Activated T-cell treated with anti-CD3 and anti-CD28 coated beads for 48 hours (primary cell): ENCODE data around the gene BLM.
A peak's percentile ranks its signal among the peaks of the same experiment; 100 is the strongest.
"Not testable (repeated sequence)": the region's sequence is repeated elsewhere in the genome, so short reads cannot be mapped to it uniquely, and the experiment has no call there.

ENCODE experiments used
- DNase-seq: peaks from one replicate; pipeline ENCODE4 v3.0.0-alpha.2; 2020; ENCODE audit warnings: low read depth

The BLM gene

DNA sequence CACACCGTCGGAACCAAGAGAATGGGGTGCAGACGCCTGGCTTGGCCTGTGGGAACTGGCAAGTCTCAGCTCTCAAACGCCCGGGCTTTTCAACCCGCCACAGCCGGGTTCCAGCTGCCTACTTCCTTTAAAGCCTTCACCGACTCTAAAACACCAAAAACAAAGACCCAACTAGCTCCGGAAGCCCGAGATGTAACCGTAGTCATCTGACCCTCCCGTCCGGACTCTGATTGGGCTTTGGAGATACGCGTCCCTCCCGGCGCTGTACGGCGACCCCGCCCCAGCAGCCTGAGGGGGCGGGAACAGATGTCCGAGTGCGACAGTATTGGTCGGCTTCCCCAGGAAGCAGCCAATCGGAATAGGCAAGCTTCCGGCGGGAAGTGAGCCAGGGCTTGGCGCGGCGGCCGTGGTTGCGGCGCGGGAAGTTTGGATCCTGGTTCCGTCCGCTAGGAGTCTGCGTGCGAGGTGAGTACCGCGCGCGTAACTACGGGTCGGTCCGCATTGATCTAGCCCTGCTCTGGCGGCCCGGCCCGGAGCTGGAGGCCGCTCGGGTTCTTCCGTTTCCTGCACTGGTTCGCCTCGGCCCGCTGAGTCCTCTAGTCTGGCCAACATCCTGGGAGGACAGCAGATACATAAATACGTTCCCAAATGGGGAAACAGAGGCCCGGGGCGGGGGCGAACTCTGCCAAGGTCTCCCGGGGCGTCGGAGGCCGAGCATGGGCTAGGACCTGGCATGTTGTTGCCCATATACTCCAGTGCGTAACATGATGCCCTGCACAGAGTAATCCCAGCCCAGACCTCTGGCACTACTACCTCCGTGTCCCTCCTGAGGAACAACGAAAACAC, at the start of gene BLM:
TSS of gene BLM (plus strand) at position 371 of the 846 bp plus-strand sequence. CDS start 30,047 bp downstream, outside the sequence.
- peak; percentile 92 for DNase-seq

DNA sequence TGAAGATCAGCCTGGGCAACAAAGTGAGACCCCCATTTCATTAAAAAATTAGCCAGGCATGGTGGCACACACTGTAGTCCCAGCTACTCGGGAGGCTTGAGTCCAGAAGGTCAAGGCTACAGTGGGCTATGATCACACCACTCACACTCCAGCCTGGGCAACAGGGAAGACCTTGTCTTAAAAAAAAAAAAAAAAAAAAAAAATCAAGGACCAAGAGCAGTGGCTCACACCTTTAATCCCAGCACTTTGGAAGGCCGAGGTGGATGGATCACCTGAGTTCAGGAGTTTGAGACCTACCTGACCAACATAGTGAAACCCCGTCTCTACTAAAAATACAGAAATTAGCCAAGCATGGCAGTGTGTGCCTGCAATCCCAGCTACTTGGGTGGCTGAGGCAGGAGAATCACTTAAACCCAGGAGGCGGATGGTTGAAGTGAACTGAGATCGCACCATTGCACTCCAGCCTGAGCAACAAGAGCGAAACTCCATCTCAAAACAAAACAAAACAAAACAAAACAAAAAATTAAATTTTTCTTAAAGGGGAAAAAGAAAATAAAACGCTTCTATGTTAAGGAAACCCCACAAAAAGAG, 49.3 kb upstream of the BLM start:
- not testable (repeated sequence) for DNase-seq

DNA sequence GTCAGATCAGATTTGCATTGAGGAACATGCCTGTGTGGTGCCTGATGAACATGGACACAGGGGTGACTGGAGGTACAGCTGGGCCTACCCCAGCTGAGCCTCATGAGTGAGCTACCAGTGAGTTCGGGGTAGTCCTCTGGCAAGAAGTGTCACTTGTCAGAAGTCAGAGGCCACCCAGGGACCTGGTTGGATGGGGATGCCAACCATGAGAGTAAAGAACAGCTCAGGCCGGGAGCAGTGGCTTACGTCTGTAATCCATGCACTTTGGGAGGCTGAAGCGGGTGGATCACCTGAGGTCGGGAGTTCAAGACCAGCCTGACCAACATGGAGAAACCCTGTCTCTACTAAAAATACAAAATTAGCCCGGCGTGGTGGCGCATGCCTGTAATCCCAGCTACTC, 46.5 kb upstream of the BLM start:
- DNase-seq: not testable (repeated sequence)

DNA sequence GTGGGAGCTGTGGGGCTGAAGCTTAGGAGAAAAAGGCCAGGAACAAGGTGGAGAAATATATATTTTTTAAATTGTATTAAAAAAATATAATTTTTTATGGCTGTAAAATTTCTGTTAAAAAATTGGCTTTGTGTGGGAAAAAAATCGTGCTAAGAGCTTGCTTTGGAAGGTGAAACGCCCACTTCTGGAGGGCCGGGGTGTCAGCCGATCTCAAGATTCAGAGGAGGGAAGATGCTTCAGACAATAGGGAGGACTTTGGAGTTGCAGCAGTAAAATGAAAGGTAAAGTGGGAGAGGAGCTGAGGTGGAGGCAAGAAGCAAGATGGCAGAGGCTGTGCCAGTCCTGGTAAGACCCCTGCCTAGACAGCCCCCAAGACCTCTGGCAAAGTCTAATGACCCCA, 45.9 kb upstream of the BLM start:
- no peak for DNase-seq

DNA sequence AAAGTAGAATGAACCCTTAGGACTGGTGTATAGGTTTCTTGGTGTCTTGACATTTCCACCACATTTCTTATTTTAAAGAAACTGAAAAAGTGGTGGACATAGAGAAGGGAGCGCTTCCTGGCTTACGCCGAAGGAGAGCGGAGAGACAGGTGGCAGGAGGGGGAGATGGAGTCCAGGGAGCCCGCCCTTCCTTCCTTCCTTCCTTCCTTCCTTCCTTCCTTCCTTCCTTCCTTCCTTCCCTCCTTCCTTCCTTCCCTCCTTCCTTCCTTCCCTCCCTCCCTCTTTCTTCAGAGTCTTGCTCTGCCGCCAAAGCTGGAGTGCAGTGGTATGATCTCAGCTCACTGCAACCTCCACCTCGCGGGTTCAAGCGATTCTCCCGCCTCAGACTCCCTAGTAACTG, 43.8 kb upstream of the BLM start:
- not testable (repeated sequence) for DNase-seq

DNA sequence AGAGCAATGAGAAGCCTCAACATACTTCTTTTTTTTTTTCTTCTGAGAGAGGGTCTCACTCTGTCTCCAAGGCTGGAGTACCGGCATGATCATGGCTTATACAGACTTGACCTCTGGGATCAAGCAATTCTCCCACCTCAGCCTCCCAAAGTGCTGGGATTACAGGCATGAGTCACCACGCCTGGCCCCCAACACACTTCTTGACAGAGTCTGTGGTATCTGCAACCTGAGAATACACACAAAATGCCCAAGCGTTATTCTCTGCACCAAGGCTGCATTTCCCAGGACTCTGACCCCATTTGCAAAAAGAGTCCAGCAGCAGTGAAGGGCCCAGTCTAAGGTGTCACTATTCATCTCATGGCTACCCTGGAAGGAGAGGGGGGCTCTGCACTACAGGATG, 42.7 kb upstream of the BLM start:
- no peak for DNase-seq

DNA sequence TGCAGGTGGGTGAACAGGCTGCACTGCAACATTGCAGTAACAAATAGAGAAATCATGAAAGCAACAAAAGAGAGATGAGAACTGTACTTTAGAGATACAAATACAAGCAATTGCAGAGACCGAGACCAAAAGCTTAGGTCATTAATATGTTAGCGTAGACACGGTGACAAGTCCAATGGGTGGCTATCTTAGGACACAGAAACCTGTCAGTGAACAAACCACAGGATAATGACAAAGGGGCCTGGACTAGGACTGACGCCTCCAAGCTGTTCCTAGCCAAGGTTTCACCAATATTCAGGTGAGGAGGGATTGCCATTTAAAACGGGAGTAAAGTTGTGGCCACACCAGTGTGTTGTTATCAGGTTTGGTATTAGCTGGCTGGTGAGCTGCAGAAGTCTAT, 41.7 kb upstream of the BLM start:
- DNase-seq: no peak

DNA sequence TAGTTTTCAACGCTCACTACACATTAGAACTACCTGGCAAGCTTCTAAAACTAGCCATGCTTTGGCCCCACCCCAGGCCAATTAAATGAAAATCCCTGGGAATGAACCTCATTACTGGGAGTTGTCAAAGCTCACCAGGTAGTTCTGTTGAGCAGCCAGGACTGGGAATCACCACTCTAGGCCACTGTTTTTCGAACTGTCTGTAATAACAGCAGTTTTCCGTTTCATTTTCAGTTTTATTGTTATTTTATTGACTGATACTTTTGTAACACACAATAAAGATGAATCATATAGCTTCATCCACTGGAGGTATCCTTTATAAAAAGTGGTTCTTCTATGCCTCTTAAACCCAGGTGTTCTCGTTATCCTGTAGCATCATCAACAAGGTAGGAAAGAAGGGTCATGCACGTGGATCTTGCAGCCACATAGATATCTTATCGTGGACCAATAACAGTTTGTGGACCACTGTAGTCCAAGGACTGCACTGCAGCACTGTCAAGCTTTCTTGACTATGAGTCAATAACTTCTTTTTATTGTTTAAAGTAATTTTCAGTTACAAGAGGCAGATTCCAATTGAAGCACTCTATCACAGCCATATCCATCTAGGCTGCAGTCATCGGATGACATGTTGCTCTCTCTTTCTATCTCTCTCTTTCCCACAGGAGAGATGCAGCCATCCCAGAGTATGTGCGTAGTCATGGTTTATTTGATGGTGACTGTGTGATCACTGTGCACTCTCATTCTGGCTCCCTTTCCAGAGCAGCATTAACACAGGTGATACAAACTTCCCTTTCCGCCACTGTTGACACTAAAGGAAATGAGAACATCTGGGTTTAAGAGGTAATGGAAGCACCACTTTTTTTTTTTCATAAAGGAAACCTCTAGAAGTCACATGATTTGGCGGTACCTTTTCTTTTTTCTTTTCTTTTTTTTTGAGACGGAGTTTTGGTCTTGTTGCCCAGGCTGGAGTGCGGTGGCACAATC, 39.0 kb upstream of the BLM start:
- no peak for DNase-seq

DNA sequence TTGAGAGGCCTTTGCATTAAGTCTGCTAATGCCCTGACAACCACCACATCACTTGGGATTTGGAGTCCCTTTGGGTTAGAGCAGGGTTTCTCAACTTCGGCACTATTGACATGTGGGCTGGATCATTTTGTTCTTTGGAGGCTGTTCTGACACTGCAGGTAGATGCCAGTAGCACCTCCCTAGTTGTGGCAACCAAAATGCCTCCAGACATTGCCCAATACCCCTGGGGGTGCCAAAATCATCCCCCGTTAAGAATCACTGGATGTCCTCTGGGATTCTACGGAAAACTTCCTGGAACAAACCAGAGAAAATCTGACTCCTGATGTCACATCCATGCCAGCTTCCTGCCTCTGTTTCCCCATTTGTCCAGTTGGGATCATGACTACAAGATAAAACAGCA, 37.2 kb upstream of the BLM start:
- DNase-seq: no peak

DNA sequence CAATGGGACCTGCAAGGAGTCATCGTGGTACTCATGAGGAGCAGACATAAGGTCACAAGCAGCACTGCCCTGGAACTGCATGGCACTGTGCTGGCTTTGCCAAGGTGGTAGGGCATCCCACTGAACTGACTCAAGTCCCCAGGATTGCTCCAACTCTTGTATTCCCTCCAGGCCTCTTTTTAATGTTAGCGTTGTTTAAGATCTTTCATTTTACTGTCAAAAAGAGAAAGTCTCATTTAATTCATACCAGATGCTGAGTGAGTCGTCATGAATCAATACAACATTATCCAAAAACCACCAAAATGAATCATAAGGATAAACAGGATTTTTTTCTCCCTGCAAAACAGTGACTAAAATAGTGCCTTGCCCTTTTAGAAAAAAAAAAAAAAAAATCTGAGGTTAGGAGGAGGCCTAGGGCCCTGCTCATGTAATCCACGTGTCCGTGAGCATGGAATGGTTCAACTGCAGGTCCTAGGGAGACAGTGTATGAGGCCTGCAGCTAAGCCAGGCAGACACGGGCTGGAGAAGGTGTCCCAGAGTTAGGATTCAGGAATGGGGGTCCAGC, 36.7 kb upstream of the BLM start:
- no peak for DNase-seq

DNA sequence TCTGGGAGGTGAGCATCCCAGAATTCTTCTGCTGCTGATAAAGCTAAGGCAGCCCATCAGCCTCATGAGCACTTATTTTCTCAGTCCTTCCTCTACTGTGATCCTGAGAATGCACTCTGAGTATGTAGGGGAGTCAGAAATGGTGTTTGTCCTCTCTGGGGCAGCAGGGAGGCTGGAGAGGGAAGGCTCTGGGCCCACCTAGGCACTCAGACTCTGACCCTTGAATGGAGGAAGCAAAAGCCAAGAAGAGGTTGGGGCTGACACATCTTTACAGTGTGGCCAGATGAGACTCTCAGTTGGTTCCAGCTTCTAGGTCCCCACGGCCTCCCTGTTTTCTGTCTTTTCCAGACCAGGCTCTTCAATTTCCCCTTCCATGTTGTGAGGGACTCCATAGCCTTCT, 36.1 kb upstream of the BLM start:
- DNase-seq: no peak

DNA sequence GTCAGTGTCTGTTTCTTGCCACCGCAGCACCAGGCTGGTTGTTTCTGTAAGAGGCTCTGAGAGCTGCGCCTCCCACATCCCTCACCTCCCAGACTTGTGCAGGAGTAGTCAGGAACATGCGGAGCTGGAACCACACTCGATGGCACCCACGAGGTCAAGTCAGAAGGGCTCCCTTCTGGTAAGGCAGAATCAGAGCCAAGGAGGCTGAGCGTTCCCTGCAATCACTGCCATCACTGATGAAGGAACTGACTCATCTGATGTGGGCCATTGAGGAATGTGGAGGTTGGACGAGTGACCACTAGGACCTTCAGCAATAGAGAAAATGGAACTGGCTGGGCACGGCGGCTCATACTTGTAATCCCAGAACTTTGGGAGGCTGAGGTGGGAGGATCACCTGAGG, 35.7 kb upstream of the BLM start:
- DNase-seq: no peak

DNA sequence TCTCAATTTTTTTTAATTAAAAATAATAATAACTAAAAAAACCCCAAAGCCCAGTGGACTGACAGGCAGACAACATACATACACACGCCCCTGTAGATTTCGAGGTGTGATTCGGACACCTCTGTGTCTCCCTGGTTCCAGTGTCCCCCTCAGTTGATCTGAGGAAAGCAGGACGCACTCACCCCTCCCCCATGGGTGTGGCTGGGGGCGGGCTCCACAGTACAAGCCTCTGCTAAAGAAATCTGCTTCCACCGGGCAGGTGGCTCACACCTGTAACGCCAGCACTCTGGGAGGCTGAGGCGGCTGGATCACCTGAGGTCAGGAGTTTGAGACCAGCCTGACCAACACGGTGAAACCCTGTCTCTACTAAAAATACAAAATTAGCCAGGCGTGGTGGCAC, 33.8 kb upstream of the BLM start:
- DNase-seq: no peak

DNA sequence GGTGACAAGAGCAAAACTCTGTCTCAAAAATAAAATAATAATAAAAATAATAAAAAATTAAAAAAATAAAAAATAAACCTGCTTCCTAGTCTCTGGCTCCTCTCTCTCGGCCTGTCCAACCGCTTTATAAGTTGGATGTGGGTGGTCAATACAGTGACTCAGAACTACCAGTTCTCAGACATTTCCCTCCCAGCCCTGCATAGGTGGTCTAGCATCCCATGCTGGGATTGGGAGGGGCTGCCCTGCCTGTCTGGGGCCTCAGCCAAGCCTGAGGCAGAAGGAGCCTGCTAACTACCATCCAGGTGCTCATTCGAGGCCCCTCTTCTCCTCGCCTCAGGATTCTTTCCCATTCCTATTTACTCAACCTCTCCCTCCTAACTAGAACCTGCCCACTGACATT, 33.3 kb upstream of the BLM start:
- no peak for DNase-seq

DNA sequence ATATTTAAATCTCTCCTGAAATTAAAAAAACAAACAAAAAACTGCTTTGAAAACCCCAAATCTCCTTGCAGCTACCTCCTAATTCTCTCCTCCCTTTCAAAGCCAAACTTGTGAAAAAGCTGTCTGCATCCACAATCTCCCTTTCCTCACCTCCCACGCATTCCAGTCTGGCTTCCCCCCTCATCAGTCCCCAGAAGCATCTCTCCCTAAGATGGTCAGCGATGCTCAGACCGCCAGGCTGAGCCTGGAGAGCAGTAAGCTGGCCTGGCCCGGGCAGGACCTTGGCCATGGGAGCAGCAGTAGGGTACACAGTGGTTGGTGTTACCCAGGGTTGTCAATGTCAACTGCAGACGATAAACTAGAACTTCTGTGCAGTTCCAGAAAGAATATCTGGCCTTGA, 32.9 kb upstream of the BLM start:
- no peak for DNase-seq

DNA sequence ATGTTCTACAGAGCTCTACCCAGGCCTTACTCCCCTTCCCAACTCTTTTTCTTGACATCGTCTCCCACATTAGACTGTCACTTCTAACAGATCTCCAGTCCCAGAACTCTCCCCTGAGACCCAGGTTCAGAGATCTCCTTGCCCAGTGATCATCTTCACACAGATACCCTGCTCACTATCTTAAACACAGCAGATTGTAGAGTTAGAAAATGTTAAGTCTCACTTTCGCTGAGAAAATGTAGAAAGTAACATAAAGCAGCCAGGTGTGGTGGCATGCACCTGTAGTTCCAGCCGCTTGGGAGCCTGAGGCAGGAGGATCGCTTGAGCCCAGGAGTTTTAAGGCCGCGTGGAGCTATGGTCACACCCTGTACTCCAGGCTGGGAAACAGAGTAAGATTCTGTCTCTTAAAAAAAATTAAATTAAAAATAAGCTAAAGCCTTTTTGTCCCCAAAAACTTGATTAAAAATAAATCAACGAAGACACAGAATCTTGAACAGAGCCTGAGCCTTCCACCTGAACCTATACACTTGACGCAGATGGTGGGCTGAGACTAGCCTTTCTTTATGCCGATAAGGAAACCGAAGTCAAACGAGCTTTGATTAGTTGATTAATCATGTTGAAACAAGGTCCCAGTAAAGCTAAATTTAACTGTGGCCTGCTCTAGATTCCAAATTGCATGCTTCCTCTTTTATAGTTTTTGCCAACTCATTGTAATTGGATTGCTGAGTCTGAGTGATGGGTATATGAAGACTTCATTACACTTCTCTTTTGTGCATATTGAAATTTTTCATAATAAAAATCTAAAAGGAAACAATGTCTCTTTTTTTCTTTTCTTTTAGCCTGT, 31.3 kb upstream of the BLM start:
- no peak for DNase-seq

DNA sequence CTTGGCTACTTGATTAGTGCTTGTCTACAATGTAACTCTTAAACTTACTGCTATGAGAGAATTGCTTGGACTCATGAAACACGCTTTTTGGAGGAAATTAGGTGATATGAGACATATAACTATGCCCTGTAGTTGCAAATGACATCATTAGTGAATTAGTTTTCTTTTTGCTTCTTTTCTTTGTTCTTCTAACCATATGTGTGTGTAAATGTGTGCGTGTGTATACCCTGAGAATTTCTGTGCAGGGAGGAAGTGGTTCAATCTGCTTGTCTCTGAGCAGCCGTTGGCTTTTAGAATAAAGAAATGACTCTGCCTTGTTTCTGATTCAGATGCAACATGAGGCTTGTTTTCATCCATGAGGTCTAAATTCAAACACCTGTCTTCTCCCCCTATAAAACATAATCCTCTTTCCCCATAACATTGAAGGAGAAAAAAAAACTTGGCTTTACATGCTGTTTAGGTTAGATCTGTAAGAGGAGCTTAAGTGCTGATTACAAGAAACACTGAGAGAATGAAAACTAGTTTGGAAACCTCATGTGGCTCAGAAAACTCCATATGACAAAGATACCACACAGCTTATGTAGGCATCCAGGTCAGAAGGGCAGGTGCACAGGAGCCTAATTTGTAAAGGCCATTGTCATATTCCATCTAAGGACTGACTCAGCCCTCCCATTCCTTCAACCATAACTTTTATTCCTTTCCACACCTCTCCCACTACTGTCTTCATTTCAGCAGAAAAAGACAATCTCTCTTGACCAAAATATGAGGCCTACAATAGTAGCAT, 30.5 kb upstream of the BLM start:
- DNase-seq: no peak

DNA sequence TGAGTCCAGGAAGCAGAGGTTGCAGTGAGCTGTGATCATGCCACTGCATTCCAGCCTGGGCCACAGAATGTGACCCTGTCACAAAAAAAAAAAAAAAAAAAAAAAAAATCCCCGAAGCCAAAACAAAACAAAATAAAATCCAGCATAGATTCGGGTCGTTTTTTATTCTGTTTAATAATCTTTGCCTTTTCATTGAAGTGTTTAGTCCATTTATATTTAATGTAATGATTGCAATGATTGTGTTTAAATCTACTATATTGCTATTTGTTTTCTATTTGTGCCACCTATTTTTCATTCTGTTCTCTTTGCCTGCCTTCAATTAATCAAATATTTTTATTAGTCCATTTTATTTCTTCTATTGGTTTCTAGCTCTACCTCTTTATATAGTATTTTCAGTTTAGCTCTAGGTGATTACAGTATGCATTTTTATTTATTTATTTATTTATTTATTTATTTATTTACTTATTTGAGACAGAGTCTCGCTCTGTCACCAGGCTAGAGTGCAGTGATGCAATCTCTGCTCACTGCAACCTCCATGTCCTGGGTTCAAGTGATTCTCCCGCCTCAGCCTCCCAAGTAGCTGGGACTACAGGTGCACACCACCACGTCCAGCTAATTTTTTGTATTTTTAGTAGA, 27.7 kb upstream of the BLM start:
- DNase-seq: not testable (repeated sequence)

DNA sequence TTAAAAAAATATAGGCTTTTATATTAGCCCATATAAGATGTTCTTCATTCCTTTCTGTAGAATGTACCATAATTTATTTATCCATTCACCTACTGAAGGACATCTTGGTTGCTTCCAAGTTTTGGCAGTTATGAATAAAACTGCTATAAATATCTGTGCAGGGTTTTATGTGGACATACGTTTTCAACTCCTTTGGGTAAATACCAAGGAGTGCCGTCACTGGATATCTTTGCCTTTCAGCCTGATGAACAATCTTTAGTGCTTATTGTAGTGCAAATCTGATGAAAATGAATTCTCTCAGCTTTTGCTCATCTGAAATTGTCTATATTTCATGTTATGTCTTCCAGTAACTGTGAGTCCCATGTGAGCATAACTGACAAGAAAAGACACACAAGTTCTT, 26.6 kb upstream of the BLM start:
- DNase-seq: no peak

DNA sequence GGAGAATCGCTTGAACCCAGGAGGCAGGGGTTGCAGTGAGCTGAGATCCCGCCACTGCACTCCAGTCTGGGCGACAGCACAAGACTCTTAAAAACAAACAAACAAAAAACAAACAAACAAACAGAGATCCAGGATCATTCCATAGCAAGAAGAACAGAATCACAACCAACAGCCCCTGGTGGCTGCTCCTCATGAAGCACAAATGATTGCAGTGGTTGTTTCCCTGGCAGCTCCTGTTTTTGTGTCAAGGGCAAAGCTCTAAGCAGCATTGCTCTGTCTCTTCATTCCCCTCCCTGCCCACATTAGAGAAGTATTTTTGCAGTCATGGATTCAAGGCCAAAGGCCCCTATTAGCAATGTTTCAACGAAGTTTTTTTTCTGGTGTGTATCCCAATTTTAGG, 25.8 kb upstream of the BLM start:
- no peak for DNase-seq
